SK-N-MC (cell line): ENCODE data around the gene PAGE2B.

Experiments
- DNase-seq: peaks from one replicate; pipeline ENCODE4 v3.0.0-alpha.2; 2011; ENCODE audit warnings: low read depth, low spot score
- H3K27ac ChIP-seq: fragments of 200-600 bp; sonication (generic); 2 replicates; pipeline ENCODE4 v1.5.1; 2016; ENCODE audit warnings: mixed run types
- H3K36me3 ChIP-seq: fragments of 200-600 bp; sonication (generic); 2 replicates; pipeline ENCODE4 v1.6.1; 2017; ENCODE audit warnings: antibody characterized with exemption, low read length, mixed read lengths; ENCODE audit not compliant: insufficient read depth
- H3K4me3 ChIP-seq: fragments of 200-600 bp; sonication (generic); 2 replicates; pipeline ENCODE4 v1.5.1; 2016
- H3K9ac ChIP-seq: fragments of 200-600 bp; sonication (generic); 2 replicates; pipeline ENCODE4 v1.8.0; 2017; ENCODE audit warnings: mixed run types, mixed read lengths; ENCODE audit not compliant: insufficient read length
- H3K9me3 ChIP-seq: fragments of 200-600 bp; sonication (generic); 2 replicates; pipeline ENCODE4 v1.6.1; 2017; ENCODE audit warnings: low read depth, mild to moderate bottlenecking, antibody characterized with exemption, low read length, moderate library complexity, mixed read lengths
- EZH2 ChIP-seq: fragments of 200-600 bp; sonication (generic); IDR thresholded peaks from one replicate; pipeline ENCODE4 v1.6.1; 2017; ENCODE audit warnings: antibody characterized with exemption
- FOXP2 ChIP-seq: optimal IDR thresholded peaks from 2 replicates; pipeline ENCODE3; 2011; ENCODE audit warnings: mild to moderate bottlenecking, moderate library complexity; ENCODE audit not compliant: insufficient read depth; ENCODE audit errors: extremely low read length, control extremely low read depth
- POLR2AphosphoS5 ChIP-seq: IDR thresholded peaks from 2 replicates; pipeline ENCODE4 v1.6.1; 2012; ENCODE audit warnings: mild to moderate bottlenecking, low read depth, low read length, borderline replicate concordance

PAGE2B gene

GRCh38 chrX:55119271-55119670 is 44.4 kb downstream of the PAGE2B start:
- no peak for DNase-seq
- Histone ChIP-seq H3K36me3 (no peaks in the 10 kb centered on the region), H3K27ac (0 out of 2 replicates have a peak overlapping the region, but pooled peaks have one; percentile 2), H3K4me3 (no peak overlapping the region), H3K9me3 (no peaks in the 10 kb centered on the region), H3K9ac (no peak overlapping the region)
- TF ChIP-seq EZH2 (no peak), POLR2AphosphoS5 (no peak), FOXP2 (no peak)

DNA sequence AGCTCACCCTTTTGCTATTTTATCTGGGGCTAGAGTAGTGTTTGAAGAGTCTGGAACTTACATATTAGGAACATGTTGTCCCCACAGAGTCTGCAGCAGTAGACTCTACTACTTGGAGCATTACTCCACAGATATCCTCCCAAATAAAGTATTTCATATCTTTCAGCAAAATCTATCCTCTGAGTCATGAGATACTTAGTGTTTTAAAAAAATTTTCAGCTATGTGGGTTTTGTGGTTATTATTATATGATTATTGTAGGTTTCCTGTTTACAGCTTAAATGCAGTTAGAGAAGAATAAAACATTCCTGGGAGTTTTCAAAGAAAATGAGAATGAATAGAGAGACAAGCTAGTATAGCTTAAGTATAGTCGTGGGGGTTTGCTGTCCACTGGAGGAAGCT is 44.9 kb downstream of the PAGE2B start:
- Histone ChIP-seq H3K36me3 (no peaks in the 10 kb centered on the region), H3K27ac (no peak overlapping the region), H3K9ac (no peak overlapping the region), H3K4me3 (no peak overlapping the region), H3K9me3 (no peaks in the 10 kb centered on the region)
- TF ChIP-seq FOXP2: no peak
- TF ChIP-seq POLR2AphosphoS5: no peak
- no peak for TF ChIP-seq EZH2
- DNase-seq: peak; percentile 39

- TF ChIP-seq POLR2AphosphoS5 (no peak), FOXP2 (no peak), EZH2 (no peak)
- H3K9me3 ChIP-seq: no peaks in the 10 kb centered on the region
- no peak overlapping the region for H3K4me3 ChIP-seq
- H3K27ac ChIP-seq: no peak overlapping the region
- H3K9ac ChIP-seq: no peak overlapping the region
- no peak for DNase-seq
- no peaks in the 10 kb centered on the region for H3K36me3 ChIP-seq
Measured at GRCh38 chrX:55120761-55121358, 46.0 kb downstream of the PAGE2B start.

DNA sequence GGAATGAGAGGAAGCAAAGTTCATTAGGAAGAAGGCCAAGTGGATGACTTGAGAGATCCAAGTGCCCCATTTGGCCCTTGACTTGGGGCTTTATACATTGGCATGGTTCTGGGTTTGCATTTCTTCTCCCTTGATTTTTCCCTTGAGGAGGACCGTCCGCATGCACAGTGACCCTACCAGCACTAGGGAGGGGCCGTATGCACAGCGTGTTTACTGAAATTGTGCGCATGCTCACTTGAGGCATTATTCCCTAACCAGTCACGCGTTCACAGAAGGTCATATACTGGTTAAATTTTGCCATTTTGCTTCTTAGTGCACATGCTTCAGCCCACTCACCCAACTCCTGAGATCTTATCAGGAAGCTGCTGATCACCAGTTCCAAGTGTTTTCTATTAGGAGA is 49.1 kb downstream of the PAGE2B start:
- Histone ChIP-seq H3K36me3 (no peaks in the 10 kb centered on the region), H3K27ac (no peak overlapping the region), H3K9ac (no peak overlapping the region), H3K4me3 (no peak overlapping the region), H3K9me3 (no peaks in the 10 kb centered on the region)
- DNase-seq: no peak
- TF ChIP-seq FOXP2 (no peak), POLR2AphosphoS5 (no peak), EZH2 (no peak)

GRCh38 chrX:55127692-55128091 is 52.9 kb downstream of the PAGE2B start:
- no peak overlapping the region for H3K27ac ChIP-seq

More at GRCh38 chrX:55127692-55128091, 52.9 kb downstream of the PAGE2B start:
- no peak for TF ChIP-seq EZH2
- no peak overlapping the region for H3K9ac ChIP-seq
- no peaks in the 10 kb centered on the region for H3K36me3 ChIP-seq
- H3K4me3 ChIP-seq: no peak overlapping the region
- no peaks in the 10 kb centered on the region for H3K9me3 ChIP-seq
- DNase-seq: no peak
